KMS-11 (cell line): ENCODE results near the gene SNTG2.

Experiments used
- H2AFZ ChIP-seq: fragments of 200-600 bp; sonication (generic); 2 replicates; pipeline ENCODE4 v1.6.1; 2016; ENCODE audit warnings: antibody characterized with exemption, mixed run types, low read depth
- H3K27ac ChIP-seq: fragments of 200-600 bp; sonication (generic); 2 replicates; pipeline ENCODE4 v1.6.1; 2016; ENCODE audit warnings: mild to moderate bottlenecking, mixed run types
- H3K27me3 ChIP-seq: fragments of 200-600 bp; sonication (generic); 2 replicates; pipeline ENCODE4 v1.6.1; 2017; ENCODE audit warnings: mild to moderate bottlenecking, low read depth, mixed run types, moderate library complexity; ENCODE audit not compliant: insufficient read depth
- H3K36me3 ChIP-seq: fragments of 200-600 bp; sonication (generic); 2 replicates; pipeline ENCODE4 v1.6.1; 2017; ENCODE audit warnings: mild to moderate bottlenecking, mixed run types; ENCODE audit not compliant: insufficient read depth
- H3K4me1 ChIP-seq: fragments of 200-600 bp; sonication (generic); 2 replicates; pipeline ENCODE4 v1.6.1; 2016; ENCODE audit warnings: mild to moderate bottlenecking, low read depth, mixed run types; ENCODE audit not compliant: poor library complexity, severe bottlenecking
- H3K4me2 ChIP-seq: fragments of 200-600 bp; sonication (generic); 2 replicates; pipeline ENCODE4 v1.7.0; 2016; ENCODE audit warnings: mild to moderate bottlenecking, mixed run types
- H3K4me3 ChIP-seq: fragments of 200-600 bp; sonication (generic); IDR thresholded peaks from 2 replicates; pipeline ENCODE4 v1.6.1; 2017; ENCODE audit warnings: low read depth, low read length, mixed read lengths; ENCODE audit not compliant: insufficient read depth
- H3K79me2 ChIP-seq: fragments of 200-600 bp; sonication (generic); 2 replicates; pipeline ENCODE4 v1.6.1; 2016; ENCODE audit warnings: low read depth, mixed run types; ENCODE audit not compliant: insufficient read depth
- H3K9ac ChIP-seq: fragments of 200-600 bp; sonication (generic); 2 replicates; pipeline ENCODE4 v1.6.1; 2016; ENCODE audit warnings: mild to moderate bottlenecking, mixed run types
- H4K20me1 ChIP-seq: fragments of 200-600 bp; sonication (generic); 2 replicates; pipeline ENCODE4 v1.6.1; 2016; ENCODE audit warnings: mild to moderate bottlenecking, mixed run types; ENCODE audit not compliant: insufficient read depth
- TF ChIP-seq, protein P1 (sequence below): fragments of 200-600 bp; sonication (generic); conservative IDR thresholded peaks from 2 replicates; pipeline ENCODE4 v1.6.1; 2017; ENCODE audit warnings: low read depth, mild to moderate bottlenecking, antibody characterized with exemption, low read length, moderate library complexity, mixed read lengths

Gene SNTG2

DNA sequence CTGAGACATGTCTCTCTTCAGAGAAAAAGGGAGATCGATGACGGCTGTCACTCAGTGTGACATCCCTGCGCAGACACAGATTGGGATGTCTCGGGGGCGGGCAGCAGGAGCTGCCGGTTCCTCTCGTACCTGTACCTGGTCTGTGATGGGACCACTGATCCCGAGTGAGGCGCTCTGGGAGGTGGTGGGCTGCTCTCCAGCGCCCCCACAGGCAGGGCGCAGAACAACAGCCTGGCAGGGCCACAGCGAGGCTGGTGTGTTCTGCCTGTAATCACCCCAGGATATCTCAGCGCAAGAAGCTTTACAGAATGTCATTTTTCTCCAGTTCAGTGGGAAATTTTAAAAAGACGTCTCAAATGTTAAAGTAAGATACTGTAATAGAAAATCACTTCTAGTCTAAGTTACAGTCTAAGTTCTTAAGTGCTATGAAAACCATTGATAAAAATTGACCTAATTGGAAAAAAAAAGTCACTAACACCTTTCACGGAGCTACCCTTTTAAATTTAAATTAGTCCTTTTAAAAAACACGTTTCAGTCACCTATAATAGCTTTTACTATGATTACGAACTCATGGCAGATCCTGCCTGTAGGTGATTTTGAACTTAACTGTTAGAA, 189.8 kb downstream of the SNTG2 start:
- no peak overlapping the region for H3K27ac ChIP-seq
- no peak overlapping the region for H3K4me2 ChIP-seq
- no peaks in the 10 kb centered on the region for H3K79me2 ChIP-seq
- H3K9ac ChIP-seq = no peak overlapping the region
- TF ChIP-seq, protein P1, sequence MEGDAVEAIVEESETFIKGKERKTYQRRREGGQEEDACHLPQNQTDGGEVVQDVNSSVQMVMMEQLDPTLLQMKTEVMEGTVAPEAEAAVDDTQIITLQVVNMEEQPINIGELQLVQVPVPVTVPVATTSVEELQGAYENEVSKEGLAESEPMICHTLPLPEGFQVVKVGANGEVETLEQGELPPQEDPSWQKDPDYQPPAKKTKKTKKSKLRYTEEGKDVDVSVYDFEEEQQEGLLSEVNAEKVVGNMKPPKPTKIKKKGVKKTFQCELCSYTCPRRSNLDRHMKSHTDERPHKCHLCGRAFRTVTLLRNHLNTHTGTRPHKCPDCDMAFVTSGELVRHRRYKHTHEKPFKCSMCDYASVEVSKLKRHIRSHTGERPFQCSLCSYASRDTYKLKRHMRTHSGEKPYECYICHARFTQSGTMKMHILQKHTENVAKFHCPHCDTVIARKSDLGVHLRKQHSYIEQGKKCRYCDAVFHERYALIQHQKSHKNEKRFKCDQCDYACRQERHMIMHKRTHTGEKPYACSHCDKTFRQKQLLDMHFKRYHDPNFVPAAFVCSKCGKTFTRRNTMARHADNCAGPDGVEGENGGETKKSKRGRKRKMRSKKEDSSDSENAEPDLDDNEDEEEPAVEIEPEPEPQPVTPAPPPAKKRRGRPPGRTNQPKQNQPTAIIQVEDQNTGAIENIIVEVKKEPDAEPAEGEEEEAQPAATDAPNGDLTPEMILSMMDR = peak; percentile 57
- H3K4me3 ChIP-seq = no peak overlapping the region
- H3K36me3 ChIP-seq = no peaks in the 10 kb centered on the region
- no peaks in the 10 kb centered on the region for H3K27me3 ChIP-seq
- no peak overlapping the region for H2AFZ ChIP-seq
- H4K20me1 ChIP-seq = no peaks in the 10 kb centered on the region
- H3K4me1 ChIP-seq = no peaks in the 10 kb centered on the region

DNA sequence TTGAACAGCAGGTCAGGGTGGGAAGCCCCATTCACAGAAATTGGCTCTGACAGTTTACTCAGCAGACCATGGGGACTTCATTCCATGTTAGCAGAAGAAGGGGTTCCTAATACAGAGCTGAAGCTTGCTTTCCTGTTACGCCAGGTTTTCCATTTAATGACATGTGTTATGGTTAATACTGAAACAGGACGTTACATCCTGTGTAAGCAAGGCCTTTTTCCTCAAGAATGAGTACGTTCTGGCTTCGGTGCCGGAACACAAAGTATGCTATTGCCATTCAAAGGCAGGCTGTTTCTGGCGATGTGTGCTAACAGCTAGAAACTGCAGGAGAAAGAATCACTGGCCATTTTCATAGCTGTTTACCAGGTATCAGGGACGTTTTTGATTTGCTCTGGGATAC, 190.4 kb downstream of the SNTG2 start:
- H3K9ac ChIP-seq = no peak overlapping the region
- H3K27me3 ChIP-seq = no peaks in the 10 kb centered on the region
- no peaks in the 10 kb centered on the region for H4K20me1 ChIP-seq
- H3K79me2 ChIP-seq = no peaks in the 10 kb centered on the region
- H3K4me2 ChIP-seq = no peak overlapping the region
- TF ChIP-seq, protein P1 = no peak
- H3K4me3 ChIP-seq = no peak overlapping the region
- no peaks in the 10 kb centered on the region for H3K4me1 ChIP-seq
- no peak overlapping the region for H3K27ac ChIP-seq
- H2AFZ ChIP-seq = no peak overlapping the region
- H3K36me3 ChIP-seq = no peaks in the 10 kb centered on the region

DNA sequence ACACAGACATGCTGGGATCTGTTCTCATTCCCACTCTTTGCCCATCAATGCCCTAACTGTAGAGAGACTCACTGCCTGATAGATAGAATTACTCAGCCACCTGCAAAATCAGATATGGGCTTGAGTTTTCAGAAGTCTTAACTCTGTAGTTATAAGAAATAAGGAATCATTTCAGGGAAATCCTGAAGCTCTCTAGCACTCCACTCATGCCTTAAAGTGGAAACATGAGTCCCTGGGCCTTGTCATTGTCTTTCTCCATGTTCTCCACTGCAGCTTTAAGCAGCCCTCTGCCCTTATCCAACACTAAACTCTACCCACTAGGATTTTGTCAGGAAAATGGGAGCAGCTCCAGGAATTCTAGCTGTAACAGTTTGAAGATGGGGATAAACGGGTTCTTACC, 192.5 kb downstream of the SNTG2 start:
- H3K4me1 ChIP-seq = no peaks in the 10 kb centered on the region
- no peak overlapping the region for H3K4me2 ChIP-seq
- H3K9ac ChIP-seq = no peak overlapping the region
- no peaks in the 10 kb centered on the region for H3K36me3 ChIP-seq
- H4K20me1 ChIP-seq = no peaks in the 10 kb centered on the region
- TF ChIP-seq, protein P1 = no peak
- no peak overlapping the region for H3K27ac ChIP-seq
- H3K27me3 ChIP-seq = no peaks in the 10 kb centered on the region
- H3K4me3 ChIP-seq = no peak overlapping the region
- no peaks in the 10 kb centered on the region for H3K79me2 ChIP-seq
- no peak overlapping the region for H2AFZ ChIP-seq

DNA sequence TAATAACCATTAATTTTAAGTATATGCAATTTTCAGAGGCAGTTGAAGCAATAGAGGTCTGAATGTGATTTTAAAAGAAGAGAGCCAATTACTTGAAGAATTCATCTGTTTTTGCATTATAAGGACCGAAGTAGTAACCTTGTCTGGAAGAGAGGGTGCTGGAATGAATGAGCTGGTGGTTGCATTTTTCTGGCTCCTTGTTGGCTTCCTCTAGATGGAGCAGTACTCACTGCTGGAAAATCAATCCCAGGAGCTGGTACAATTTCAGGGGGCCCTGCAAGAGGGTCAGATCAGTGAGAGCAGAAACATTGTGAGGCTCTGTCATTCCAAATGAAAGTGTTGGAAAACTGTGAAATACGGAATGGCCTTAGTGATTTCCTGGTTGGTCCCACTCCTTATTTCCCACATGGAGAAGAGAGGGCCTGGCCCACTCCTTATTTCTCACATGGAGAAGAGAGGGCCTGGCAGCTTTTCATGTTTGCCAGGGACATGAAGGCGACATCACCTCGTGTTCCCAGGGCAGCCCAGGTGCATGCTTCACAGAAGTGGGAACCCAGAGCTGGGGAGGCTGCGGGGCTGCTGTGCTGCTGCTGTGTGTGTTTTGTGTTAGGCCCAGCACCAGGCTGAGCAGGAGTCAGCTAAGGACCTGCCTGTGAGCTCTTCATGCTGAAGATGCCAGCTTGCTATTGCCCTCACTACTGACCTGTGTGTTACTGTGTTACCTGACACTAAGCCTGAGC, 197.4 kb downstream of the SNTG2 start:
- H3K79me2 ChIP-seq = no peaks in the 10 kb centered on the region
- no peak overlapping the region for H3K9ac ChIP-seq
- no peaks in the 10 kb centered on the region for H3K36me3 ChIP-seq
- no peak overlapping the region for H3K4me3 ChIP-seq
- no peak overlapping the region for H3K4me2 ChIP-seq
- H3K27ac ChIP-seq = no peak overlapping the region
- TF ChIP-seq, protein P1 = no peak
- no peaks in the 10 kb centered on the region for H4K20me1 ChIP-seq
- H2AFZ ChIP-seq = no peak overlapping the region
- no peaks in the 10 kb centered on the region for H3K4me1 ChIP-seq
- no peaks in the 10 kb centered on the region for H3K27me3 ChIP-seq
